Measurements from ENCODE around the gene LRRC27. TPM values are rescaled to one million over a fixed set of nuclear protein-coding genes. Genes with fewer than 3 reads are reported as not detected.

The LRRC27 gene
- total RNA-seq, 4 donors from 2014 or later = 5.1 to 22.3 (median 18.5) TPM

DNA sequence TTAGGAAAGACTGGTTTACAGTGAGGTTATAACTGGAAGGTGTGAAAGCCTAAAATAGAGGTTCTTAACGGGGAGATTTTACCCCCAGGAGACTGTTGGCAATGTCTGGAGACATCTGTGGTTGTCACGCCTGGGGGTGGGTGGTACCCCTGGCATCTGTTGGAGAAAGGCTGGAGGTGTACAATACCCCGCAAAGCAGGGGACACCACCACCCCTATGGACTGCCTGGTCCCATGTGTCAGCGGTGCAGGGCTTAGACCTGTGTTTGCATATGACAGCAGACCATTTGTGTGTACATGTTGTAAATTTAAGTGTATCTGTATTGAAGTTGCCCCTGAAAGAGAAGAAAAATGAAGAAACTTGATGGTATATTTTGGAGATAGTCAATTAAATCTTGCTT, 9.8 kb downstream of the LRRC27 start:
- Histone ChIP-seq H3K9me3 (no peaks in the 10 kb centered on the region), H3K27me3 (no peaks in the 10 kb centered on the region), H3K4me1 (peaks cover 0 to 1% (median 0%) of the 10 kb centered on the region in 4 donors), H3K4me3 (no peak overlapping the region), H3K27ac (no peak overlapping the region), H3K36me3 (peaks cover 0 to 19% (median 0%) of the 10 kb centered on the region in 3 donors)
- DNase-seq = no peak
- TF ChIP-seq CTCF (IDR thresholded peaks at IDR 0.05) (no peak), POLR2A (IDR thresholded peaks at IDR 0.05) (no peak)

GRCh38 chr10:132342553-132342952, 10.6 kb downstream of the LRRC27 start:
- no peaks in the 10 kb centered on the region for H3K4me1 ChIP-seq
- H3K27ac ChIP-seq = no peak overlapping the region
- TF ChIP-seq CTCF (IDR thresholded peaks at IDR 0.05) (no peak), POLR2A (IDR thresholded peaks at IDR 0.05) (no peak)
- no peak for DNase-seq
- H3K27me3 ChIP-seq = no peaks in the 10 kb centered on the region
- H3K36me3 ChIP-seq = peaks cover 0 to 19% (median 0%) of the 10 kb centered on the region in 3 donors
- no peaks in the 10 kb centered on the region for H3K9me3 ChIP-seq
- no peak overlapping the region for H3K4me3 ChIP-seq

- H3K27ac ChIP-seq = no peak overlapping the region
- no peaks in the 10 kb centered on the region for H3K4me1 ChIP-seq
- H3K4me3 ChIP-seq = no peak overlapping the region
- H3K36me3 ChIP-seq = peaks cover 0 to 19% (median 0%) of the 10 kb centered on the region in 3 donors
- H3K9me3 ChIP-seq = no peaks in the 10 kb centered on the region
- TF ChIP-seq POLR2A (IDR thresholded peaks at IDR 0.05) (no peak), CTCF (IDR thresholded peaks at IDR 0.05) (no peak)
- DNase-seq = no peak
- no peaks in the 10 kb centered on the region for H3K27me3 ChIP-seq
Measured at GRCh38 chr10:132344386-132344785, 12.4 kb downstream of the LRRC27 start.

DNA sequence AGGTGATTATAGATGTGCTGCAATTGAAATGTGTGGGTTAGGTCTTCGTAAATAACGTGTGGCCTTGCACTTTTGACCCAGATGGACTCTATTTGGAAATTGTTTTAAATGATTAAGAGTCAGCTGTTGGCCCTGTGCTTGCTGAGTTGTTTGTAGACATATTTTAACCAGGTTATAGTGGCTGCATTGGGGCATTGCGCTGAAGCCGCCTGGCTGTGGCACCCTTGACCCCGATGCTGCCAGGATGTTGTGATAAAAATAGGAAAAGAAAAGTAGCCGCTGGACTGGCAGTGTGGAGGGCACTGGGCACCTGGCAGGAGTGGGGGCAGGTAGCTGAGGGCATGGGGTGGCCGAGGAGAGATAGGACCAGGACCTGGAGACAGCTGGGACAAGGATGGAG, 13.4 kb downstream of the LRRC27 start:
- TF ChIP-seq POLR2A (IDR thresholded peaks at IDR 0.05) (no peak), CTCF (IDR thresholded peaks at IDR 0.05) (no peak)
- no peak for DNase-seq
- no peaks in the 10 kb centered on the region for H3K4me1 ChIP-seq
- no peaks in the 10 kb centered on the region for H3K27me3 ChIP-seq
- H3K9me3 ChIP-seq = no peaks in the 10 kb centered on the region
- H3K36me3 ChIP-seq = peaks cover 0 to 19% (median 0%) of the 10 kb centered on the region in 3 donors
- H3K27ac ChIP-seq = no peak overlapping the region
- H3K4me3 ChIP-seq = no peak overlapping the region

- H3K27ac ChIP-seq = no peak overlapping the region
- H3K4me1 ChIP-seq = no peaks in the 10 kb centered on the region
- no peak overlapping the region for H3K4me3 ChIP-seq
- TF ChIP-seq POLR2A (IDR thresholded peaks at IDR 0.05) = no peak
- TF ChIP-seq CTCF (IDR thresholded peaks at IDR 0.05) = no peak
- H3K27me3 ChIP-seq = no peaks in the 10 kb centered on the region
- no peaks in the 10 kb centered on the region for H3K9me3 ChIP-seq
- peaks cover 0 to 19% (median 0%) of the 10 kb centered on the region in 3 donors for H3K36me3 ChIP-seq
- DNase-seq = no peak
Measured at GRCh38 chr10:132346806-132347205, 14.8 kb downstream of the LRRC27 start.

Data from Peyer's patch (tissue), 4 donors.